WTC11 (cell line): ENCODE measurements around the gene SMAP1. TPM values are rescaled to one million over a fixed set of nuclear protein-coding genes. Genes with fewer than 3 reads are reported as not detected.

Experiments
- ATAC-seq: fragments of 200-7000 bp; cut with Tn5 transposase; 2 replicates; pipeline ENCODE4 v1.10.0; 2021; ENCODE audit warnings: mild to moderate bottlenecking, moderate library complexity
- CTCF ChIA-PET: fragments of 300-600 bp; sonication (Branson Sonifier 250); formaldehyde crosslinking; loops from one replicate; lab custom pipeline; 2021; ENCODE audit warnings: antibody characterized with exemption; lab: Charles Lee
- POLR2A ChIA-PET: fragments of 350-600 bp; sonication (Branson Sonifier 250); formaldehyde crosslinking; loops from one replicate; lab custom pipeline; 2021; ENCODE audit warnings: antibody characterized with exemption; lab: Charles Lee
- DNase-seq: peaks from one replicate; pipeline ENCODE4 v3.0.0; 2021; ENCODE audit warnings: low spot score
- H3K27ac Mint-ChIP-seq: 2 replicates; pipeline ENCODE4 v1.8.0; 2021; ENCODE audit warnings: mixed read lengths
- H3K27me3 Mint-ChIP-seq: 2 replicates; pipeline ENCODE4 v1.8.0; 2021; ENCODE audit warnings: low read depth, mild to moderate bottlenecking, moderate library complexity, mixed read lengths
- H3K36me3 Mint-ChIP-seq: 2 replicates; pipeline ENCODE4 v1.8.0; 2021; ENCODE audit warnings: mixed read lengths
- H3K4me1 Mint-ChIP-seq: 2 replicates; pipeline ENCODE4 v1.8.0; 2022; ENCODE audit warnings: mixed read lengths
- H3K4me3 Mint-ChIP-seq: 2 replicates; pipeline ENCODE4 v1.8.0; 2021; ENCODE audit warnings: mild to moderate bottlenecking, moderate library complexity, mixed read lengths
- H3K9me3 Mint-ChIP-seq: 2 replicates; pipeline ENCODE4 v1.8.0; 2021; ENCODE audit warnings: mixed read lengths
- ATF1 ChIP-seq: sonication (generic); formaldehyde crosslinking; IDR thresholded peaks from 2 replicates; pipeline ENCODE4 v1.8.1; 2023; ENCODE audit warnings: mild to moderate bottlenecking, moderate library complexity, missing genetic modification reagents
- ATF6 ChIP-seq: sonication (generic); formaldehyde crosslinking; IDR thresholded peaks from 2 replicates; pipeline ENCODE4 v1.8.1; 2023; ENCODE audit warnings: mild to moderate bottlenecking, missing genetic modification reagents
- CREB1 ChIP-seq: sonication (generic); formaldehyde crosslinking; IDR thresholded peaks from 2 replicates; pipeline ENCODE4 v1.8.0; 2023; ENCODE audit warnings: mild to moderate bottlenecking, missing genetic modification reagents
- FOXP4 ChIP-seq: sonication (generic); formaldehyde crosslinking; IDR thresholded peaks from 2 replicates; pipeline ENCODE4 v1.8.0; 2022; ENCODE audit warnings: mild to moderate bottlenecking, missing genetic modification reagents
- GTF2I ChIP-seq: fragments of 250-450 bp; sonication (Bioruptor Pico); conservative IDR thresholded peaks from 2 replicates; pipeline ENCODE4 v1.4.0; 2021; ENCODE audit warnings: mild to moderate bottlenecking
- KAT7 ChIP-seq: sonication (generic); formaldehyde crosslinking; IDR thresholded peaks from 2 replicates; pipeline ENCODE4 v1.8.1; 2023; ENCODE audit warnings: missing genetic modification reagents, mild to moderate bottlenecking, borderline replicate concordance
- MXD4 ChIP-seq: fragments of 250-450 bp; sonication (Bioruptor Pico); IDR thresholded peaks from 2 replicates; pipeline ENCODE4 v1.8.0; 2021; ENCODE audit warnings: mild to moderate bottlenecking, moderate library complexity, borderline replicate concordance
- PRRX2 ChIP-seq: fragments of 250-450 bp; sonication (Bioruptor Pico); IDR thresholded peaks from 2 replicates; pipeline ENCODE4 v1.8.0; 2021; ENCODE audit warnings: mild to moderate bottlenecking
- SMAD3 ChIP-seq: sonication (generic); formaldehyde crosslinking; IDR thresholded peaks from 2 replicates; pipeline ENCODE4 v1.8.0; 2022; ENCODE audit warnings: missing genetic modification reagents, mild to moderate bottlenecking, borderline replicate concordance
- ZBTB21 ChIP-seq: sonication (generic); formaldehyde crosslinking; IDR thresholded peaks from 2 replicates; pipeline ENCODE4 v1.8.1; 2023; ENCODE audit warnings: mild to moderate bottlenecking, missing genetic modification reagents, borderline replicate concordance
- ZNF263 ChIP-seq: sonication (generic); formaldehyde crosslinking; IDR thresholded peaks from 2 replicates; pipeline ENCODE4 v1.8.1; 2022; ENCODE audit warnings: low read depth, mild to moderate bottlenecking, moderate library complexity, missing genetic modification reagents
- ZNF317 ChIP-seq: sonication (generic); formaldehyde crosslinking; IDR thresholded peaks from 2 replicates; pipeline ENCODE4 v1.8.1; 2023; ENCODE audit warnings: low read depth, mild to moderate bottlenecking, moderate library complexity, missing genetic modification reagents, borderline replicate concordance
- ZNF512 ChIP-seq: sonication (generic); formaldehyde crosslinking; IDR thresholded peaks from 2 replicates; pipeline ENCODE4 v1.8.1; 2022; ENCODE audit warnings: missing genetic modification reagents, borderline replicate concordance
- ZNF671 ChIP-seq: fragments of 250-450 bp; sonication (Bioruptor Pico); IDR thresholded peaks from 2 replicates; pipeline ENCODE4 v1.8.0; 2021; ENCODE audit warnings: mild to moderate bottlenecking
- total RNA-seq: library from RNA; stranded (reverse); gene quantifications from 3 replicates; pipeline ENCODE4 v1.2.3, GENCODE V29; 2021
- TF ChIP-seq, protein P1 (sequence below): sonication (generic); formaldehyde crosslinking; IDR thresholded peaks from 2 replicates; pipeline ENCODE4 v1.8.0; 2023; ENCODE audit warnings: missing genetic modification reagents, mild to moderate bottlenecking, borderline replicate concordance
- TF ChIP-seq, protein P2 (sequence below): sonication (generic); formaldehyde crosslinking; IDR thresholded peaks from 2 replicates; pipeline ENCODE4 v1.8.1; 2023; ENCODE audit warnings: mild to moderate bottlenecking, missing genetic modification reagents, borderline replicate concordance
- TF ChIP-seq, protein P3 (sequence below): sonication (generic); formaldehyde crosslinking; IDR thresholded peaks from 2 replicates; pipeline ENCODE4 v1.8.1; 2022; ENCODE audit warnings: low read depth, missing genetic modification reagents, borderline replicate concordance
- TF ChIP-seq, protein P4 (sequence below): sonication (generic); formaldehyde crosslinking; conservative IDR thresholded peaks from 2 replicates; pipeline ENCODE4 v1.8.1; 2023; ENCODE audit warnings: mild to moderate bottlenecking, low read depth, missing genetic modification reagents, moderate library complexity

Gene SMAP1
- total RNA-seq, 1 experiment from 2014 or later: 29.0 TPM

- ATAC-seq (no peak), DNase-seq (no peak)
- Mint-ChIP-seq H3K36me3 (peaks cover 15% of the 10 kb centered on the region), H3K4me1 (peaks cover 46% of the 10 kb centered on the region), H3K27me3 (no peaks in the 10 kb centered on the region), H3K4me3 (no peak overlapping the region), H3K9me3 (peaks cover 27% of the 10 kb centered on the region), H3K27ac (peak overlapping the region; percentile 63; the same call in 1 of the 2 replicates)
- ChIA-PET POLR2A (no interaction called here), CTCF (interaction anchor here (1.8 to 2.1 kb wide), 2 partner anchors 38 to 231 kb away, joined by 4 to 12 read pairs; no protein-coding TSS in a partner anchor)
- TF ChIP-seq ZBTB21 (CRISPR knock-in tag) (no peak), KAT7 (CRISPR knock-in tag) (no peak), CREB1 (CRISPR knock-in tag) (no peak), FOXP4 (no peak), ATF6 (no peak), MXD4 (CRISPR knock-in tag) (no peak), PRRX2 (no peak), SMAD3 (CRISPR knock-in tag) (no peak), ATF1 (CRISPR knock-in tag) (no peak), GTF2I (CRISPR knock-in tag) (no peak), ZNF263 (CRISPR knock-in tag) (no peak), ZNF317 (CRISPR knock-in tag) (no peak), ZNF671 (no peak), ZNF512 (CRISPR knock-in tag) (no peak)
- TF ChIP-seq, protein P1, sequence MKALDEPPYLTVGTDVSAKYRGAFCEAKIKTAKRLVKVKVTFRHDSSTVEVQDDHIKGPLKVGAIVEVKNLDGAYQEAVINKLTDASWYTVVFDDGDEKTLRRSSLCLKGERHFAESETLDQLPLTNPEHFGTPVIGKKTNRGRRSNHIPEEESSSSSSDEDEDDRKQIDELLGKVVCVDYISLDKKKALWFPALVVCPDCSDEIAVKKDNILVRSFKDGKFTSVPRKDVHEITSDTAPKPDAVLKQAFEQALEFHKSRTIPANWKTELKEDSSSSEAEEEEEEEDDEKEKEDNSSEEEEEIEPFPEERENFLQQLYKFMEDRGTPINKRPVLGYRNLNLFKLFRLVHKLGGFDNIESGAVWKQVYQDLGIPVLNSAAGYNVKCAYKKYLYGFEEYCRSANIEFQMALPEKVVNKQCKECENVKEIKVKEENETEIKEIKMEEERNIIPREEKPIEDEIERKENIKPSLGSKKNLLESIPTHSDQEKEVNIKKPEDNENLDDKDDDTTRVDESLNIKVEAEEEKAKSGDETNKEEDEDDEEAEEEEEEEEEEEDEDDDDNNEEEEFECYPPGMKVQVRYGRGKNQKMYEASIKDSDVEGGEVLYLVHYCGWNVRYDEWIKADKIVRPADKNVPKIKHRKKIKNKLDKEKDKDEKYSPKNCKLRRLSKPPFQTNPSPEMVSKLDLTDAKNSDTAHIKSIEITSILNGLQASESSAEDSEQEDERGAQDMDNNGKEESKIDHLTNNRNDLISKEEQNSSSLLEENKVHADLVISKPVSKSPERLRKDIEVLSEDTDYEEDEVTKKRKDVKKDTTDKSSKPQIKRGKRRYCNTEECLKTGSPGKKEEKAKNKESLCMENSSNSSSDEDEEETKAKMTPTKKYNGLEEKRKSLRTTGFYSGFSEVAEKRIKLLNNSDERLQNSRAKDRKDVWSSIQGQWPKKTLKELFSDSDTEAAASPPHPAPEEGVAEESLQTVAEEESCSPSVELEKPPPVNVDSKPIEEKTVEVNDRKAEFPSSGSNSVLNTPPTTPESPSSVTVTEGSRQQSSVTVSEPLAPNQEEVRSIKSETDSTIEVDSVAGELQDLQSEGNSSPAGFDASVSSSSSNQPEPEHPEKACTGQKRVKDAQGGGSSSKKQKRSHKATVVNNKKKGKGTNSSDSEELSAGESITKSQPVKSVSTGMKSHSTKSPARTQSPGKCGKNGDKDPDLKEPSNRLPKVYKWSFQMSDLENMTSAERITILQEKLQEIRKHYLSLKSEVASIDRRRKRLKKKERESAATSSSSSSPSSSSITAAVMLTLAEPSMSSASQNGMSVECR (CRISPR knock-in tag): no peak
- TF ChIP-seq, protein P2, sequence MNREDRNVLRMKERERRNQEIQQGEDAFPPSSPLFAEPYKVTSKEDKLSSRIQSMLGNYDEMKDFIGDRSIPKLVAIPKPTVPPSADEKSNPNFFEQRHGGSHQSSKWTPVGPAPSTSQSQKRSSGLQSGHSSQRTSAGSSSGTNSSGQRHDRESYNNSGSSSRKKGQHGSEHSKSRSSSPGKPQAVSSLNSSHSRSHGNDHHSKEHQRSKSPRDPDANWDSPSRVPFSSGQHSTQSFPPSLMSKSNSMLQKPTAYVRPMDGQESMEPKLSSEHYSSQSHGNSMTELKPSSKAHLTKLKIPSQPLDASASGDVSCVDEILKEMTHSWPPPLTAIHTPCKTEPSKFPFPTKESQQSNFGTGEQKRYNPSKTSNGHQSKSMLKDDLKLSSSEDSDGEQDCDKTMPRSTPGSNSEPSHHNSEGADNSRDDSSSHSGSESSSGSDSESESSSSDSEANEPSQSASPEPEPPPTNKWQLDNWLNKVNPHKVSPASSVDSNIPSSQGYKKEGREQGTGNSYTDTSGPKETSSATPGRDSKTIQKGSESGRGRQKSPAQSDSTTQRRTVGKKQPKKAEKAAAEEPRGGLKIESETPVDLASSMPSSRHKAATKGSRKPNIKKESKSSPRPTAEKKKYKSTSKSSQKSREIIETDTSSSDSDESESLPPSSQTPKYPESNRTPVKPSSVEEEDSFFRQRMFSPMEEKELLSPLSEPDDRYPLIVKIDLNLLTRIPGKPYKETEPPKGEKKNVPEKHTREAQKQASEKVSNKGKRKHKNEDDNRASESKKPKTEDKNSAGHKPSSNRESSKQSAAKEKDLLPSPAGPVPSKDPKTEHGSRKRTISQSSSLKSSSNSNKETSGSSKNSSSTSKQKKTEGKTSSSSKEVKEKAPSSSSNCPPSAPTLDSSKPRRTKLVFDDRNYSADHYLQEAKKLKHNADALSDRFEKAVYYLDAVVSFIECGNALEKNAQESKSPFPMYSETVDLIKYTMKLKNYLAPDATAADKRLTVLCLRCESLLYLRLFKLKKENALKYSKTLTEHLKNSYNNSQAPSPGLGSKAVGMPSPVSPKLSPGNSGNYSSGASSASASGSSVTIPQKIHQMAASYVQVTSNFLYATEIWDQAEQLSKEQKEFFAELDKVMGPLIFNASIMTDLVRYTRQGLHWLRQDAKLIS (CRISPR knock-in tag): no peak
- TF ChIP-seq, protein P3, sequence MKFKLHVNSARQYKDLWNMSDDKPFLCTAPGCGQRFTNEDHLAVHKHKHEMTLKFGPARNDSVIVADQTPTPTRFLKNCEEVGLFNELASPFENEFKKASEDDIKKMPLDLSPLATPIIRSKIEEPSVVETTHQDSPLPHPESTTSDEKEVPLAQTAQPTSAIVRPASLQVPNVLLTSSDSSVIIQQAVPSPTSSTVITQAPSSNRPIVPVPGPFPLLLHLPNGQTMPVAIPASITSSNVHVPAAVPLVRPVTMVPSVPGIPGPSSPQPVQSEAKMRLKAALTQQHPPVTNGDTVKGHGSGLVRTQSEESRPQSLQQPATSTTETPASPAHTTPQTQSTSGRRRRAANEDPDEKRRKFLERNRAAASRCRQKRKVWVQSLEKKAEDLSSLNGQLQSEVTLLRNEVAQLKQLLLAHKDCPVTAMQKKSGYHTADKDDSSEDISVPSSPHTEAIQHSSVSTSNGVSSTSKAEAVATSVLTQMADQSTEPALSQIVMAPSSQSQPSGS (CRISPR knock-in tag): no peak
- TF ChIP-seq, protein P4, sequence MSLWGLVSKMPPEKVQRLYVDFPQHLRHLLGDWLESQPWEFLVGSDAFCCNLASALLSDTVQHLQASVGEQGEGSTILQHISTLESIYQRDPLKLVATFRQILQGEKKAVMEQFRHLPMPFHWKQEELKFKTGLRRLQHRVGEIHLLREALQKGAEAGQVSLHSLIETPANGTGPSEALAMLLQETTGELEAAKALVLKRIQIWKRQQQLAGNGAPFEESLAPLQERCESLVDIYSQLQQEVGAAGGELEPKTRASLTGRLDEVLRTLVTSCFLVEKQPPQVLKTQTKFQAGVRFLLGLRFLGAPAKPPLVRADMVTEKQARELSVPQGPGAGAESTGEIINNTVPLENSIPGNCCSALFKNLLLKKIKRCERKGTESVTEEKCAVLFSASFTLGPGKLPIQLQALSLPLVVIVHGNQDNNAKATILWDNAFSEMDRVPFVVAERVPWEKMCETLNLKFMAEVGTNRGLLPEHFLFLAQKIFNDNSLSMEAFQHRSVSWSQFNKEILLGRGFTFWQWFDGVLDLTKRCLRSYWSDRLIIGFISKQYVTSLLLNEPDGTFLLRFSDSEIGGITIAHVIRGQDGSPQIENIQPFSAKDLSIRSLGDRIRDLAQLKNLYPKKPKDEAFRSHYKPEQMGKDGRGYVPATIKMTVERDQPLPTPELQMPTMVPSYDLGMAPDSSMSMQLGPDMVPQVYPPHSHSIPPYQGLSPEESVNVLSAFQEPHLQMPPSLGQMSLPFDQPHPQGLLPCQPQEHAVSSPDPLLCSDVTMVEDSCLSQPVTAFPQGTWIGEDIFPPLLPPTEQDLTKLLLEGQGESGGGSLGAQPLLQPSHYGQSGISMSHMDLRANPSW (CRISPR knock-in tag): no peak
Observed at GRCh38 chr6:70724524-70724923, 56.8 kb downstream of the SMAP1 start.
